OCI-LY7 (cell line): ENCODE measurements around the gene ZNF592. TPM values are rescaled to one million over a fixed set of nuclear protein-coding genes. Genes with fewer than 3 reads are reported as not detected.

Source experiments
- BruUV-seq: library from RNA; stranded (reverse); fragments of 400-500 nt; replicated peaks from 2 replicates; lab custom pipeline; 2021; lab: Mats Ljungman, UMichigan
- CTCF ChIA-PET: fragments of 300-600 bp; sonication (Branson Sonifier 250); formaldehyde crosslinking; loops from one replicate; lab custom pipeline; 2022; ENCODE audit warnings: antibody characterized with exemption; ENCODE audit not compliant: unreplicated experiment; lab: Charles Lee
- POLR2A ChIA-PET: fragments of 300-600 bp; sonication (Branson Sonifier 250); formaldehyde crosslinking; loops from one replicate; lab custom pipeline; 2022; ENCODE audit warnings: antibody characterized with exemption; lab: Charles Lee
- DNase-seq: peaks from one replicate; pipeline ENCODE4 v3.0.0-alpha.2; 2015; ENCODE audit warnings: low spot score
- H2AFZ ChIP-seq: fragments of 200-600 bp; sonication (generic), shearing (Covaris generic); 2 replicates; pipeline ENCODE4 v1.6.1; 2014; ENCODE audit warnings: mild to moderate bottlenecking, antibody characterized with exemption, low read length, moderate library complexity
- H3K27ac ChIP-seq: fragments of 200-600 bp; sonication (generic); 2 replicates; pipeline ENCODE4 v1.5.1; 2014; ENCODE audit warnings: mixed run types, low read depth, mild to moderate bottlenecking, moderate library complexity, low read length, inconsistent platforms; ENCODE audit not compliant: poor library complexity, severe bottlenecking
- H3K36me3 ChIP-seq: fragments of 200-600 bp; sonication (generic); 2 replicates; pipeline ENCODE4 v1.6.1; 2014; ENCODE audit warnings: mild to moderate bottlenecking, antibody characterized with exemption, low read length, moderate library complexity, mixed read lengths; ENCODE audit not compliant: insufficient read depth
- H3K4me1 ChIP-seq: fragments of 200-600 bp; sonication (generic); 2 replicates; pipeline ENCODE4 v1.5.1; 2014; ENCODE audit warnings: mild to moderate bottlenecking, low read length; ENCODE audit not compliant: insufficient read depth, poor library complexity, severe bottlenecking
- H3K4me2 ChIP-seq: fragments of 200-600 bp; sonication (generic); 2 replicates; pipeline ENCODE4 v1.6.1; 2014; ENCODE audit warnings: mild to moderate bottlenecking, low read length
- H3K4me3 ChIP-seq: fragments of 200-600 bp; sonication (generic); 2 replicates; pipeline ENCODE4 v1.5.1; 2014; ENCODE audit warnings: mild to moderate bottlenecking, low read depth, low read length; ENCODE audit not compliant: poor library complexity, severe bottlenecking
- H3K79me2 ChIP-seq: fragments of 200-600 bp; sonication (generic); 2 replicates; pipeline ENCODE4 v1.6.1; 2016; ENCODE audit warnings: low read depth, mild to moderate bottlenecking, low read length, moderate library complexity, mixed read lengths; ENCODE audit not compliant: insufficient read depth
- H3K9me2 ChIP-seq: fragments of 200-600 bp; sonication (generic); 2 replicates; pipeline ENCODE4 v1.6.1; 2016; ENCODE audit warnings: mild to moderate bottlenecking, low read length, mixed read lengths; ENCODE audit not compliant: insufficient read depth
- H3K9me3 ChIP-seq: fragments of 200-600 bp; sonication (generic); 2 replicates; pipeline ENCODE4 v1.6.1; 2014; ENCODE audit warnings: mild to moderate bottlenecking, mixed run types, low read length, mixed read lengths
- H4K20me1 ChIP-seq: fragments of 200-600 bp; sonication (generic); 2 replicates; pipeline ENCODE4 v1.6.1; 2014; ENCODE audit warnings: mild to moderate bottlenecking, antibody characterized with exemption, low read length, moderate library complexity, mixed read lengths; ENCODE audit not compliant: insufficient read depth
- CTCF ChIP-seq: fragments of 200-600 bp; sonication (generic); conservative IDR thresholded peaks from 2 replicates; pipeline ENCODE4 v1.5.1; 2014; ENCODE audit warnings: mild to moderate bottlenecking, antibody characterized with exemption, low read length, moderate library complexity, mixed read lengths
- EZH2phosphoT487 ChIP-seq: fragments of 200-600 bp; sonication (generic); IDR thresholded peaks from 2 replicates; pipeline ENCODE4 v1.6.1; 2018; ENCODE audit warnings: low read depth, borderline replicate concordance, mild to moderate bottlenecking, mixed run types, antibody characterized with exemption, low read length, moderate library complexity, mixed read lengths
- intact Hi-C: fragments of 100-400 bp; cut with micrococcal nuclease; formaldehyde crosslinking; loops from one replicate; pipeline ENCODE4 v1.10.0; 2022; ENCODE audit not compliant: unreplicated experiment
- total RNA-seq, 2 experiments: library from RNA; depleted of rRNA in 1 of 2; stranded (reverse); fragments of >200 nt in 1 of 2; shearing (Covaris generic) in 1 of 2; gene quantifications; 2 replicates each; pipeline ENCODE4 v1.2.3, GENCODE V29; 2014 to 2022

Gene ZNF592
- total RNA-seq, 2 experiments from 2014 or later, result 23.0 to 41.3 TPM

GRCh38 chr15:84833447-84834228, 85.2 kb downstream of the ZNF592 start:
- no peak overlapping the region for H3K4me2 ChIP-seq
- intact Hi-C loops, result no loop called here
- no peaks in the 10 kb centered on the region for H3K9me2 ChIP-seq
- H2AFZ ChIP-seq, result no peak overlapping the region
- CTCF ChIA-PET, result interaction anchor here (1.2 kb wide), 1 partner anchor 228 kb away, joined by 3 read pairs; no protein-coding TSS in a partner anchor
- no peak for DNase-seq
- H4K20me1 ChIP-seq, result no peaks in the 10 kb centered on the region
- H3K27ac ChIP-seq, result no peak overlapping the region
- POLR2A ChIA-PET, result no interaction called here
- no TSS peak for BruUV-seq
- H3K4me1 ChIP-seq, result no peaks in the 10 kb centered on the region
- no peak overlapping the region for H3K4me3 ChIP-seq
- no peaks in the 10 kb centered on the region for H3K79me2 ChIP-seq
- no peaks in the 10 kb centered on the region for H3K36me3 ChIP-seq
- no peaks in the 10 kb centered on the region for H3K9me3 ChIP-seq
- TF ChIP-seq CTCF, result no peak
- TF ChIP-seq EZH2phosphoT487, result no peak

DNA sequence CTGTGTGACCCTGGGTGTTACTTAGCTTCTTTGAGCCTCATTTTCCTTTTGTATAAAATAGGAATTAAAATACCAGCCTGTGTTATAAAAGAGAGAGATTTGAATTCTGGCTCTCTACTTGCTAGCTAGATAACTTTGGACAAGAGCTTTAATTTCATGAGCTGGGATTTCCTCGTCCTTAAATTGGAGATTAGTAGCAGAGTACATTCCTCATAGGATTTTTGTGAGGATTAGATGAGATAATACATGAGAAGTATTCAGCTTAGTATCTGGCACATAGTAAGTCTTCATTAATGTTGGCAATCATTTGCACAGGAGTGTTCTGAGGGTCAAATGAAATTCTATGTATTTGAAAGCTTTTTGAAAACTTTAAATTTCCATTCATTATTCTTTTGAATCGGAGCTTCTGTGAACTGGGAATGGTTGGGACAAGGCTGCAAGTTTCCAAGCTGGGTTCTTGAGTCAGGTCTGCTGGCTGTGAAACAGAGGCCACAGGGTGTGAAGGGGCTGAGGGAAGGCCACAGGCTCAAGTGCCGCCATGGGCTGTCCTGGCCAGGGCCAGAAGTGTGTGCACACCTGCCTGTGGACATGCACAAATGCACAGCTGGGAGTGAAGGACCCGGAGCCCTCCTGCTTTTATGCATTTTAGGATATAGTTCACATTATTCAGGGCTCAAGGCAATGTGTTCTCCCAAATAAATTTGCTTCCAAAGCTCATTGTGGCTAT, 86.0 kb downstream of the ZNF592 start:
- no TSS peak for BruUV-seq
- Histone ChIP-seq H3K27ac (no peak overlapping the region), H3K4me3 (no peak overlapping the region), H4K20me1 (no peaks in the 10 kb centered on the region), H3K9me3 (no peaks in the 10 kb centered on the region), H3K36me3 (no peaks in the 10 kb centered on the region), H2AFZ (no peak overlapping the region), H3K79me2 (no peaks in the 10 kb centered on the region), H3K4me2 (no peak overlapping the region), H3K9me2 (no peaks in the 10 kb centered on the region), H3K4me1 (no peaks in the 10 kb centered on the region)
- DNase-seq, result no peak
- ChIA-PET CTCF (interaction anchor here (1.2 kb wide), 1 partner anchor 229 kb away, joined by 3 read pairs; no protein-coding TSS in a partner anchor), POLR2A (no interaction called here)
- intact Hi-C loops, result no loop called here
- TF ChIP-seq EZH2phosphoT487 (no peak), CTCF (no peak)
